Kidney epithelial cell (primary cell): Measurements from ENCODE around the gene RTTN. TPM values are rescaled to one million over a fixed set of nuclear protein-coding genes. Genes with fewer than 3 reads are reported as not detected.

Experiments used
- DNase-seq: peaks from one replicate; pipeline ENCODE4 v3.0.0-alpha.2; 2010; ENCODE audit warnings: low read depth
- H3K27me3 ChIP-seq: 2 replicates; pipeline ENCODE4 v1.6.0; 2011; ENCODE audit warnings: low read length; ENCODE audit not compliant: control insufficient read depth, insufficient read depth
- H3K36me3 ChIP-seq: 2 replicates; pipeline ENCODE4 v1.5.1; 2011; ENCODE audit warnings: low read length; ENCODE audit not compliant: control insufficient read depth, insufficient read depth
- H3K4me3 ChIP-seq: 2 replicates; pipeline ENCODE4 v1.5.1; 2011; ENCODE audit warnings: low read depth, mild to moderate bottlenecking, control low read depth, low read length
- total RNA-seq: library from RNA; depleted of rRNA; stranded (reverse); fragments of >200 nt; gene quantifications from 2 replicates; pipeline ENCODE4 v1.2.3, GENCODE V29; 2015
- TF ChIP-seq, protein P1 (sequence below): IDR thresholded peaks from 2 replicates; pipeline ENCODE4 v1.5.1; 2011; ENCODE audit warnings: mild to moderate bottlenecking, moderate library complexity, low read length, control low read depth, inconsistent platforms; ENCODE audit not compliant: insufficient read depth, poor library complexity, severe bottlenecking

RTTN gene
- total RNA-seq, 1 donor from 2014 or later, result 7.2 TPM

- DNase-seq, result no peak
- TF ChIP-seq, protein P1, sequence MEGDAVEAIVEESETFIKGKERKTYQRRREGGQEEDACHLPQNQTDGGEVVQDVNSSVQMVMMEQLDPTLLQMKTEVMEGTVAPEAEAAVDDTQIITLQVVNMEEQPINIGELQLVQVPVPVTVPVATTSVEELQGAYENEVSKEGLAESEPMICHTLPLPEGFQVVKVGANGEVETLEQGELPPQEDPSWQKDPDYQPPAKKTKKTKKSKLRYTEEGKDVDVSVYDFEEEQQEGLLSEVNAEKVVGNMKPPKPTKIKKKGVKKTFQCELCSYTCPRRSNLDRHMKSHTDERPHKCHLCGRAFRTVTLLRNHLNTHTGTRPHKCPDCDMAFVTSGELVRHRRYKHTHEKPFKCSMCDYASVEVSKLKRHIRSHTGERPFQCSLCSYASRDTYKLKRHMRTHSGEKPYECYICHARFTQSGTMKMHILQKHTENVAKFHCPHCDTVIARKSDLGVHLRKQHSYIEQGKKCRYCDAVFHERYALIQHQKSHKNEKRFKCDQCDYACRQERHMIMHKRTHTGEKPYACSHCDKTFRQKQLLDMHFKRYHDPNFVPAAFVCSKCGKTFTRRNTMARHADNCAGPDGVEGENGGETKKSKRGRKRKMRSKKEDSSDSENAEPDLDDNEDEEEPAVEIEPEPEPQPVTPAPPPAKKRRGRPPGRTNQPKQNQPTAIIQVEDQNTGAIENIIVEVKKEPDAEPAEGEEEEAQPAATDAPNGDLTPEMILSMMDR, result no peak
- Histone ChIP-seq H3K36me3 (no peaks in the 10 kb centered on the region), H3K4me3 (no peak overlapping the region), H3K27me3 (no peaks in the 10 kb centered on the region)
Measured at GRCh38 chr18:70158992-70159717, 46.3 kb downstream of the RTTN start.

DNA sequence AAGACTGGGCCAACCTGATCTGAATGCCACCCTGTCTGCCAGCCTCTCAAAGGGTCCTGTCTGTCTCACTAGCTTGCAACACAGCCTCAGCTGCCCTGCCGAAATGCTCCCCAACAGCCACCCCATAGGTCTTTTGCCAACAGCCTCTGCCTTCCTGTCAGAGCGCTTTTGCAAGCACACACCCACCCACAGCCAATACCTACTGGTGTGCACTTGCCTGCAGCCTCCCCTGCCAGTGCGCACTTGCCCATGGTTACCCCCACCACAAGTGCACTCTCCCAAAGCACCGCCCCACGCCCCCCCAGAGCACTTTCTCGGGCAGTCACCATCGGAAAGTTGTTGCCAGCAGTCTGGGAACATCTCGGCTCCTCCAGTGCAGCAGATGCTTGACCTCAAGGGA lies 48.6 kb downstream of the RTTN start:
- Histone ChIP-seq H3K36me3 (no peaks in the 10 kb centered on the region), H3K27me3 (no peaks in the 10 kb centered on the region), H3K4me3 (no peak overlapping the region)
- no peak for DNase-seq
- TF ChIP-seq, protein P1, result no peak

DNA sequence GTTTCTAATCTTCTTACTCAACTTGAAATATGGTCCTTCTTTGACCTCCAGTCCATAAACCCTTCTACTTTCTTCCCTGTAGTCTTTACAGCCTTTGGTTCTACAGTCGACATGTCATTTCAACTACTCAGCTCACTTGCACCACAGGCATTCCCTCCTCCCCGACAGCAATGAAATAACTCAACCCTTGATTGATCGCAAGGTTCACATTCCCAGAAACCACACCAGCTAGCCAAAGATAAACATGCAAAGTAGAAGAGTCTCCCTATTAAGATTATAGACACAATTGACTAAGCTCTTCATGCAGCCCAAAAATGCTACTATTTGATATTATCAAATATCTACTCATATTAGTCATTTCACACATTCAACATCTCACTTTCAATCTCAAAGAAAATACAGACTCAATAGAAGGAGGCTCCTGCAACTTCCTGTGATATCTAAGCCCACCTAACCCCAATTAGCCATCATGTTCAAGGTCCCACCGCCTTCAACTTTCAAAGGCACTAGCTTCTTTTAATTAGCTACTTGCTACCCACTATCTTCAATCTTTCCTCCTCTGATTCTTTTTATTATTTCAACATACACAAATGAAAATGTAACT lies 50.8 kb downstream of the RTTN start:
- DNase-seq, result peak; percentile 60
- H3K36me3 ChIP-seq, result no peaks in the 10 kb centered on the region
- no peak overlapping the region for H3K4me3 ChIP-seq
- H3K27me3 ChIP-seq, result no peaks in the 10 kb centered on the region
- TF ChIP-seq, protein P1, result no peak

DNA sequence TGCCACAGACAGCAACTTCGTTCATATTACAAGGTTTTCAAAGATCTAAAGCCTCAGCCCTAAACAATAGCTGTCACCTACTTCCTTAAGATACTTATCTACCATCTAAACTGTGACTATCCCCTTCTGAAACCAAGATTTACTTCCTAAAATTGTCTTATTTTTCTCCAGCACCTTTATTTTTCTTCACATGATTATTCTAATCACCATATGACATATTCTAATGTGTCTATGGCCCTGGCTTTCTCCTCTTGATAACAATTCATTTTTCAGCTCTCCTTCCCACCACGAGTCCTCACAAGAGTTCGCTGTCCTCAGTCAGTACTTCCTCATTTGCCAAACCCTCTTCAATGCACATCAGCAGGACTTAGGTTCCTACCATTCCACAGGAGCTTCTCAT lies 53.9 kb downstream of the RTTN start:
- DNase-seq, result no peak
- TF ChIP-seq, protein P1, result no peak
- Histone ChIP-seq H3K36me3 (no peaks in the 10 kb centered on the region), H3K4me3 (no peak overlapping the region), H3K27me3 (no peaks in the 10 kb centered on the region)

DNA sequence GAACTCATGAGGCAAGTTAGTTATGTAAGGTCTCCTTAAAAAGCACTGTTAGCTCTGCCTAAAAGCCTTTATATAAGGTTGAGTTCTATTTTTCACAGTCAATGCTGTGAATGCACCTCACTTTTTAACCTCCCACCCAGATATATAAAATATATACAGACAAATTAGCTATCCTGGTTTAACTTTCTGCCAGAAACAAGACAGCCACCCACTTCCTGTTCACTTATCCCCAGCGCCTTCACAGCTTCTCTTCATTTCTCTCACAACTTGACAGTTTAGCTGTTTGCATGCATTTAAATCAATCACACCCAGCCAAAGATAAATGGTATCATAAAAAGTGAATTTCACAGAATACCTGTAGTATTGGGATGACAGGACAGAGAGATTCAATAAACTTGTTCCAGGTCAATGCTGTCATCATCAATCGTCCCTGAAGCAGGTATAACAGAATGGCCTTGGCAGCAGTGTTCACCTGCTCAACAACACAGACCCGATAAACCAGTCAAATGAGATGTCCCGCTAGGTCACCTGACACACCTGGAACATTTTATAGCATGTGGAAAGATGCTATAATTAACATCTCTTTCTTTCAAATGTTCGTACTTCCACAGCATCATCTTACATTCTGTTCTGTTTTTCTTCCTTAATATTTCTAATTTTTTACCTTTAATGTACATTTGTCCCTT lies 55.7 kb downstream of the RTTN start:
- DNase-seq, result no peak
- no peaks in the 10 kb centered on the region for H3K27me3 ChIP-seq
- TF ChIP-seq, protein P1, result no peak
- H3K4me3 ChIP-seq, result no peak overlapping the region
- no peaks in the 10 kb centered on the region for H3K36me3 ChIP-seq
